Activated T-cell treated with anti-CD3 and anti-CD28 coated beads for 4 hours (primary cell): ENCODE measurements around the gene RPS6KA2.
"Not testable (repeated sequence)": the region's sequence is repeated elsewhere in the genome, so short reads cannot be mapped to it uniquely, and the experiment has no call there.

Experiments
- DNase-seq: peaks from one replicate; pipeline ENCODE4 v3.0.0-alpha.2; 2020

The RPS6KA2 gene

GRCh38 chr6:166588691-166589336, 38.2 kb downstream of the RPS6KA2 start:
- no peak for DNase-seq

- DNase-seq: no peak
Observed at GRCh38 chr6:166587631-166588413, 39.2 kb downstream of the RPS6KA2 start.

GRCh38 chr6:166586424-166587156, 40.5 kb downstream of the RPS6KA2 start, which contains the start of gene RAMACL:
TSS of gene RAMACL (minus strand) at chr6:166586678. CDS start at chr6:166586477, 201 bp downstream.
- DNase-seq: no peak

- DNase-seq: no peak
Observed at GRCh38 chr6:166584853-166585429, 42.1 kb downstream of the RPS6KA2 start.

GRCh38 chr6:166584155-166584554, 42.9 kb downstream of the RPS6KA2 start:
- no peak for DNase-seq

GRCh38 chr6:166583230-166583965, 43.7 kb downstream of the RPS6KA2 start:
- no peak for DNase-seq

- DNase-seq: no peak
Observed at GRCh38 chr6:166582258-166582657, 44.8 kb downstream of the RPS6KA2 start.

GRCh38 chr6:166581801-166582200, 45.2 kb downstream of the RPS6KA2 start:
- DNase-seq: not testable (repeated sequence)

GRCh38 chr6:166581091-166581511, 46.0 kb downstream of the RPS6KA2 start:
- no peak for DNase-seq

GRCh38 chr6:166580076-166581050, 46.7 kb downstream of the RPS6KA2 start:
- no peak for DNase-seq

- DNase-seq: no peak
Observed at GRCh38 chr6:166579237-166579850, 47.7 kb downstream of the RPS6KA2 start.

GRCh38 chr6:166578536-166579236, 48.4 kb downstream of the RPS6KA2 start:
- DNase-seq: no peak

GRCh38 chr6:166575205-166575604, 51.8 kb downstream of the RPS6KA2 start:
- DNase-seq: no peak

GRCh38 chr6:166573511-166574216, 53.4 kb downstream of the RPS6KA2 start:
- DNase-seq: no peak

- DNase-seq: no peak
Observed at GRCh38 chr6:166572370-166573261, 54.4 kb downstream of the RPS6KA2 start.

- no peak for DNase-seq
Observed at GRCh38 chr6:166570929-166571713, 55.9 kb downstream of the RPS6KA2 start.

GRCh38 chr6:166569206-166569605, 57.8 kb downstream of the RPS6KA2 start:
- DNase-seq: no peak
